Loucy (cell line): Measurements from ENCODE around the gene CSAD.

Experiments used
- EZH2phosphoT487 ChIP-seq: fragments of 200-600 bp; IDR thresholded peaks from 2 replicates; pipeline ENCODE4 v1.6.1; 2018; ENCODE audit warnings: antibody characterized with exemption, mild to moderate bottlenecking, moderate library complexity, borderline replicate concordance
- TF ChIP-seq, protein P1 (sequence below): fragments of 200-600 bp; sonication (generic); conservative IDR thresholded peaks from 2 replicates; pipeline ENCODE4 v1.5.1; 2014; ENCODE audit warnings: mild to moderate bottlenecking, antibody characterized with exemption, low read length

DNA sequence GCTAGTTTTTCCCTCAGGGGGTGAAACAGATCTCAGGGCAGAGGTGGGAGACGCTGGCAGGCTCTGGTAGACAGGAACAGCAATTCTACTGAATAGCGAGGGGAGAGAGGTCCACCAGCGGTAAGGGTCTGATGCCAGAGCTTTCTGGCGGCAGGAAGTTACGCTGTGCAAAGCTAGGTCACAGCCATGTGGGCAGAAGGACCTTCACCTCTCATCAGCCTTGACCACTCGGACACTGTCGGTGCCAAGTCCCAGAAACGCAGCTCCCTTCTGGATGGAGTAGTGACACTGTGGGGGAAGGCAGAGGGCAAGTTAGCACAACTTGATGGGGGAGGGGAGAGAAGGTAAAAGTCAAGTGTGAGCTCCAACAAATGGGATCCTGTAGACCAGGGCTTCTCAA lies 10.5 kb downstream of the CSAD start:
- TF ChIP-seq, protein P1, sequence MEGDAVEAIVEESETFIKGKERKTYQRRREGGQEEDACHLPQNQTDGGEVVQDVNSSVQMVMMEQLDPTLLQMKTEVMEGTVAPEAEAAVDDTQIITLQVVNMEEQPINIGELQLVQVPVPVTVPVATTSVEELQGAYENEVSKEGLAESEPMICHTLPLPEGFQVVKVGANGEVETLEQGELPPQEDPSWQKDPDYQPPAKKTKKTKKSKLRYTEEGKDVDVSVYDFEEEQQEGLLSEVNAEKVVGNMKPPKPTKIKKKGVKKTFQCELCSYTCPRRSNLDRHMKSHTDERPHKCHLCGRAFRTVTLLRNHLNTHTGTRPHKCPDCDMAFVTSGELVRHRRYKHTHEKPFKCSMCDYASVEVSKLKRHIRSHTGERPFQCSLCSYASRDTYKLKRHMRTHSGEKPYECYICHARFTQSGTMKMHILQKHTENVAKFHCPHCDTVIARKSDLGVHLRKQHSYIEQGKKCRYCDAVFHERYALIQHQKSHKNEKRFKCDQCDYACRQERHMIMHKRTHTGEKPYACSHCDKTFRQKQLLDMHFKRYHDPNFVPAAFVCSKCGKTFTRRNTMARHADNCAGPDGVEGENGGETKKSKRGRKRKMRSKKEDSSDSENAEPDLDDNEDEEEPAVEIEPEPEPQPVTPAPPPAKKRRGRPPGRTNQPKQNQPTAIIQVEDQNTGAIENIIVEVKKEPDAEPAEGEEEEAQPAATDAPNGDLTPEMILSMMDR: no peak
- TF ChIP-seq EZH2phosphoT487: no peak
